ENCODE results near the gene B4GALNT1.
"Not testable (repeated sequence)": the region's sequence is repeated elsewhere in the genome, so short reads cannot be mapped to it uniquely, and the experiment has no call there.

B4GALNT1 gene

GRCh38 chr12:57636731-57637130 is 3.7 kb upstream of the B4GALNT1 start:
- not testable (repeated sequence) for DNase-seq

DNA sequence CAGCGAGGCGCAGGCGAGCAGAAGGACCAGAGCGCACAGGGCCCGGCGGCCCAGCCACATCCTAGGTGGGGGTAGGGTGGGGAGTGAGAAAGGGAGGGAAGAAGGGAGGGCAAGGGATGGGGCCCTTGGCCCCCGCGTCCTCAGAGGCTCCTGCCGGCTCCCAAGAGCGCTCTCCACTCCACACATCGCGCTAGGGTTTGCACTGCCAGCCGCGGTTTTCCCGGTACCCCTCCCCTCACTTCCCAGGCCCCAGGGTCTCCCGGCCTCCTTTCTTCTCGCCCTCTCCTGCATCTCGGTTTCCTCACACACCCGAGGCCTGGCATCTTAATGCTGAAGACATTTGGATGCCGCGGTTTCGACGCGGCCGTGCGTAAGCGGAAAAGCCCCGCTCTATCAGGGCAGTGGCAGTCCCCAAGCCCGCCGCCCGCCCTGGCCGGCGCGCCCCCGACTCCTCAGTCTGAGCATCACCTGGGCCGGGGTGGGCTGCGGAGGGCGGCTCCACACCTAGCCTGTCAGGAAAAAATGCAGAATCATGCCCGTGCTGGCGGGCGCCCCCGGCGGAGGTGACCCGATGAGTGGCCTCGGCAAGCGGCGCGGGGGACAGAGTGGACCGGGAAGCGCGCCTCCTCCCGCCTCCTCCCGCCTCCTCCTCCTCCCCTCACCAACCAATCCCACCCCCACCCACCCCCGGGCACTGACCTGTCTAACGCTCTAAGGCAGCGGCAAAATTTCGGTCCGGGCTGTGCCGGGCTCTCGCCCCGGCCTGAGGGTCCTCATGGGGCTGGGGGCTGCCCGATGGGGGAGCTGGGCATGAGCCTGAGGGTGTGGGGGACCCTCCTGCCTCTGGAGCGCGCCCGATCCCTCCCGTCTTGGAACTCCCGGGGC is 686 bp downstream of the B4GALNT1 start:
- DNase-seq: peak; percentile 13

DNA sequence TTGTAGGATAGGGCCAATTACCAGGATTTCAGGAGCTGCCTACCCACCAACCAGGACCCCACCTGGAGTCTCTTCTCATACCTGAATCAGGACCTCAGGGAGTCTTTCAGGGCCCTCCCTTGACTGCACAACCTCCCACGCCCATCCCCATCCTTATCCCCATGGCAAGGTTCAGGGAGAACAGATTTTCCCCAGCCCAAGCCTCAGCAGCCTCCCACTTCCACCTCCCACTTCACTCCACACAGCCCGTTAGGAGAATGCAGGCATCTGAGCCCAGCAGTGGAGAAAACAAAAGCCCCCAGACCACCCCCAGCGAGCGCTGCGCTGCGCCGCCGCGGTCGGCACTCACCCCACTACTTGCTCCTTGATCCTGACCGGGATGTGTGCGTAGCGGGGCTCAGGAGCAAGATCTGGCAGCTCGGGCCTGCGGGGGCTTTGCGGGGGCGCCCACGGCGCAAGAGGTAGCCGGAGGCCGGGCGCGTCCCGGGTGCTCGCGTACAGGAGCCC is 1.4 kb downstream of the B4GALNT1 start:
- no peak for DNase-seq

GRCh38 chr12:57630891-57631433 is 2.0 kb downstream of the B4GALNT1 start:
- DNase-seq: no peak

GRCh38 chr12:57629897-57630471 is 3.0 kb downstream of the B4GALNT1 start:
- no peak for DNase-seq

GRCh38 chr12:57628280-57629191 is 4.5 kb downstream of the B4GALNT1 start:
- no peak for DNase-seq

DNA sequence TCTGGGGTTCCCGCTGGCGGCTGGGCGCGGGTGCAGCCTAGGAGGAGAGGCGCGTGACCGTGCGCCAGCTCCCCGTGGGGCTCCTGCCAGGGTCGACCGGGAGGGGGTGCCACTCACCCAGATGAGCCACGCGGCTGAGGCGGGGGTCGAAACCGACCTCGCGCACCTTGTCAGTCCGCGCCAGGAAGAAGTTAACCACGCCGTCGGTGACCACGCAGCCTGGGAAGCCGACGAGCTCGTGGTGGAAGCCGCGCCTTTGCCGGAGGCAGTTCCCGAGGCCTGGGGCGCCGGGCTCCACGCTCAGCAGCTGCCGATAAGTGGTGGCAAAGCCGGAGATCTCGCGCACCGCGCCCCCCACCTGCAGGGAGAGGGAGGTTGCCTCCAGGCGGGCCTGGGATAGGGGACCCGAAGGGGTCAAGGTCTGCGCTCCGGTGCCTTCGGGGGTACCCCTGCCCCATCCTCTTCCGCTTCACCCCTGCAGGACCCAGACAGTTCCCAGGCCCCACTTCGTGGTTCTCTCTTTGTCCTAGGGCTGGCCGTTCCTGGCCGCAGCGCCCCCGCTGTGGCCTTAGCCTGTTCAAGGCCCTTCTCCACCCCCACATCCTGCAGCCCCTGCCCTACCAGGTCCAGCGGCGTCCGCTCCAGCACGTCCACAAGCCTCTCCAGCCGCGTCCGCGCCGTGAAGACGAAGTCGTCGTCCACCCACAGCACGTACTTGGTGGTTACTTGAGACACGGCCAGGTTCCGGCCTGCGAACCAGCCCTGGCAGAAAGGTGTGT is 5.3 kb downstream of the B4GALNT1 start:
- no peak for DNase-seq

DNA sequence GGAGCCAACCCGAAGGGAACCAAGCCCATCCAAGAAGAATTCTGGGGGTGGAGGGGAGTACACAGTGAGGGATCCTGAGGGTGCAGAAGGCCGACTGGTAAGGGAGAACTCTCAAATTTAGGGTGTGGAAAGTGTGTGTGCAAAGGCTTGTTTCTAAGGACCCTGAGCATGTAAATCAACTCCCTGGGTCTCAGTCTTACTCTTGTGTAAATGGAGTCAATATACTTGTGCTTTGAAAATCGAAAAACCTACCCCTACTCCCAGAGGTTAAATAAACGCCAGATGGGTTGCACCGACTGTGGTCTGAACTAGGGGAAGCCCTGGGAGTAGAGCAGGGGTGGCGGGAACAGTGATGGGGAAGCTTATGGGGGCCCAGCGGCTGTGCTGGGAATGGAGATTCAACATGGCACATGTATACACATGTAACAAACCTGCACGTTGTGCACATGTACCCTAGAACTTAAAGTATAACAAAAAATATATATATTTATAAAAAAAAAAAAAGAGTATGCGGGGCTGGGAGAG is 6.0 kb downstream of the B4GALNT1 start:
- no peak for DNase-seq

DNA sequence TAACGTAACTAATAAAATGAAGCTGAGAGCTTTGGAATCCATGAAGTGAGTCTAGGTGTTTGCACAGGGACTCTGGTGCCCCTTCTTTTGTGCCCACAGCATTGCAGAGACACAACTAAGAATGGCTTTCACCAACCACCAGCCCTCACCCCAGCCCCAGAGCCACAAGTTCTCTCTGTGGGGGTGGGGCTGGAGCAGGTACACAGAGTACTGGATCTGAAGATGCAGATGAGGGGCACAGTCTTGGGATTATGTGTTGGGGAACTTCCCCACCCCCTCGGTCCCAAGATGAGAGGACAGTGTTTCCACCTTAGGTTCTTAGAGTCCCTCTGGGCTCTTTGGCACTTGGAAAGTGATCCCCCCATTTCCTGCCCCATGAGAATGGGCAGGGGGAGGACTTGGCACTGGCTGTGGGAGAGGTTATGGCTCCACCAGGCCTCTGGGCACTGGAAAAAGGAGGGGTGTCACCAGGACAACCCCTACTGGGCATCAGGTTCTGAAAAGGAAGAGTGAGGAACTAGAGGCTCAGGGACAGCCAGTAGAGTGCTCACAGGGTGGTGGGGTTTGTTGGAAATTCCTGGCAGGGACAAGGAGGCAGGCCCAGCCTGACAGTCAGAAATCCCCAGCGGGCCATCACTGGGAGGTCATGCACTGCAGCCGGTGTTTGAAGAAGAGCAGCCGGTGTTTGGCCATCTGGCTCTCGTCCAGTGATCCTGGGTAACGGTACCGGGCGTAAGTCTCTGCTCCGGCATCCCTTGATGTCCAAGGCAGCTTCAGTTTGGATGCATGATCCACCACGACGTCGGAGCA is 6.7 kb downstream of the B4GALNT1 start:
- no peak for DNase-seq

GRCh38 chr12:57625261-57626032 is 7.6 kb downstream of the B4GALNT1 start:
- DNase-seq: no peak

- no peak for DNase-seq
Measured at GRCh38 chr12:57624441-57625220, 8.4 kb downstream of the B4GALNT1 start.

- DNase-seq: no peak
Measured at GRCh38 chr12:57623811-57624390, 9.1 kb downstream of the B4GALNT1 start.

DNA sequence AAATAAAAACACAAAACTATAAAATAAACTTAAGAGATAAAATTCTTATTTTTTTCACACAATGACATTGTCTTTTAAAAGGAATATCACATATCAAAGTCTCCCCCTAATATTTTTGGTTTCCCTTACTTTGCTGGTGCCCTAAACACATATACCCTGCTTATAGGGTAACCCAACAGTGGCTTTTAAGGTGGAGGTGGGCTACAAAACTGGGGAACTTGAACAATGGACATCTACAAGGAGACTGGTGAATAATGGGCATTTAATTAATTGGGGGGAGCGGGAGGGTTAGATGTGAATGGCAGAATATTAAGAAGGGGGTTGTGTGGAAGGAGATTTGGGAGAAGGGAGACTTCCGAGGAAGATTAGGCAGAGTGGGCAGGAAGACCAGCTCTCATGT is 9.6 kb downstream of the B4GALNT1 start:
- no peak for DNase-seq

DNA sequence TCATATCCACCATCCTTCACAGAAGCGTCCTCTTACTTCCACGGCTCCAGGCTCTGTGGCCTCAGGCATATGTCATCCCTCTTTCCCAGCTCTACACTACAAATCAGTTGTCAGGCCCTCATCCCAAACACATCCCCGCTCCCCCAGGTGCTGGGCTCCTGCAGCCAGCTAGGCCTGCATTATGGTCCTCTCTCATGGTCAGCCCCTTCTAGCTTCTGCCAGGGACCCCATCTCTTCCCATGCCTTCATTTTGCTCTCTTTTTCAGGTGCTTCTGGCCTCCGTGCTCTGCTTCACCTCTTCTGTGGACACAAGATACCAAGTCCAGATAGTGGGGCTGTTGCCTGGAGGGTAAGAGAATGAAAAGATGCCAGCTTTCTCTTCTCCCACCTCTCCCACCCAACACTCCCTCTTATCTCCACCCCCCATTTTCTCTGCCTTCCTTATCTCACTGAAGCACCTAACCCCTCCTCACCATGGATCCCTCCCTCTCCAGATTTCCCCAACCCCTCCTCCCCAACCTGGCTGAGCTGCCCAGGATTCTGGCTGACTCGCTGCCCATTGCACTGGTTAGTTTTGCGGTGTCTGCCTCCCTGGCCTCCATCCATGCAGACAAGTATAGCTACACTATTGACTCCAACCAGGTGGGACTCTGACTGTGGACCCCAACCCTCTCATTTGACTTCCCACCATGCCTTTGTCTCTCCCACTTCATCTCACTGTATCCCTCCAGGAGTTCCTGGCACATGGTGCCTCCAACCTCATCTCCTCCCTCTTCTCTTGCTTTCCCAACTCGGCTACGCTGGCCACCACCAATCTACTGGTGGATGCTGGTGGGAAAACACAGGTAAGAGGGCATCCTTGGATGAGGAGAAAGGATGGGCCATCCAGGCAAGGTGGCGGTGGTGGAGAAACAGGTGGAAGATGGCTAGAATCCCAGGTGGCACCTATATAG is 10.4 kb downstream of the B4GALNT1 start:
- DNase-seq: no peak

GRCh38 chr12:57621497-57622292 is 11.3 kb downstream of the B4GALNT1 start:
- peak; percentile 17 for DNase-seq

- DNase-seq: no peak
Measured at GRCh38 chr12:57620936-57621496, 12.0 kb downstream of the B4GALNT1 start.

Data from NCI-H1092 treated with DMSO at 0.1 percent for 48 hours (cell line).